ENCODE results near the gene PIEZO2. TPM values are rescaled to one million over a fixed set of nuclear protein-coding genes. Genes with fewer than 3 reads are reported as not detected.

Gene PIEZO2
- total and polyA plus RNA-seq, 2 of the 8 experiments (the other 6 are each of a cell fraction or from before 2014, with no cell fraction given): 4.7 to 16.5 TPM

GRCh38 chr18:11162462-11162861, 13.1 kb upstream of the PIEZO2 start (continued):
- TF ChIP-seq TCF12 (IDR thresholded peaks at IDR 0.05; ENCODE audit: low read depth, low read length): no peak
